Esophagus squamous epithelium (tissue), 4 donors: ENCODE data around the gene SGCE.

Experiments used
- CTCF ChIP-seq, 6 experiments: fragments of 450-650 bp in 4 of 6; fragments of 200-600 bp in 2 of 6; sonication (generic) in 2 of 6; IDR thresholded peaks; one replicate each; pipeline ENCODE4 v1.5.1; 2016 to 2019; ENCODE audit warnings: antibody characterized with exemption in 6 of 6, mild to moderate bottlenecking in 4 of 6, moderate library complexity in 4 of 6
- POLR2A ChIP-seq, 4 donors: fragments of 450-650 bp; IDR thresholded peaks; one replicate each; pipeline ENCODE4 v1.6.1; 2017; ENCODE audit warnings: antibody characterized with exemption in 4 of 4, mild to moderate bottlenecking in 4 of 4, moderate library complexity in 3 of 4

GRCh38 chr7:94621120-94621519, 34.8 kb downstream of the SGCE start:
- TF ChIP-seq CTCF (IDR thresholded peaks at IDR 0.05) (no peak), POLR2A (IDR thresholded peaks at IDR 0.05) (no peak)
